GM19035 (cell line): Measurements from ENCODE around the gene FERMT2.

Source experiments
- ATAC-seq: cut with Tn5 transposase; IDR thresholded peaks from one replicate; pipeline ENCODE4 v1.9.1; 2021; ENCODE audit not compliant: unreplicated experiment

The FERMT2 gene

GRCh38 chr14:52950898-52951680 lies at the start of gene FERMT2:
TSS of gene FERMT2 (minus strand) at chr14:52951050. CDS start at chr14:52950568, 482 bp downstream.
- ATAC-seq: peak; percentile 61

GRCh38 chr14:52998376-52999015 lies 47.6 kb upstream of the FERMT2 start:
- no peak for ATAC-seq

GRCh38 chr14:52996493-52996892 lies 45.6 kb upstream of the FERMT2 start:
- no peak for ATAC-seq

- no peak for ATAC-seq
Measured at GRCh38 chr14:52995998-52996397, 45.1 kb upstream of the FERMT2 start.

GRCh38 chr14:52992236-52992870 lies 41.5 kb upstream of the FERMT2 start:
- no peak for ATAC-seq

GRCh38 chr14:52988139-52988538 lies 37.3 kb upstream of the FERMT2 start:
- no peak for ATAC-seq

- no peak for ATAC-seq
Measured at GRCh38 chr14:52987514-52987913, 36.7 kb upstream of the FERMT2 start.

- no peak for ATAC-seq
Measured at GRCh38 chr14:52987042-52987441, 36.2 kb upstream of the FERMT2 start.

- no peak for ATAC-seq
Measured at GRCh38 chr14:52977798-52978197, 26.9 kb upstream of the FERMT2 start.

GRCh38 chr14:52974406-52974805 lies 23.6 kb upstream of the FERMT2 start:
- ATAC-seq: no peak

GRCh38 chr14:52961060-52961639 lies 10.3 kb upstream of the FERMT2 start:
- ATAC-seq: peak; percentile 60

- no peak for ATAC-seq
Measured at GRCh38 chr14:52960627-52961026, 9.8 kb upstream of the FERMT2 start.

GRCh38 chr14:52954346-52955214 lies 3.7 kb upstream of the FERMT2 start:
- ATAC-seq: no peak

- ATAC-seq: no peak
Measured at GRCh38 chr14:52951681-52952554, 1.1 kb upstream of the FERMT2 start.

GRCh38 chr14:52950410-52950897 lies 396 bp downstream of the FERMT2 start:
- peak; percentile 40 for ATAC-seq

- ATAC-seq: no peak
Measured at GRCh38 chr14:52949711-52950409, 990 bp downstream of the FERMT2 start.

- no peak for ATAC-seq
Measured at GRCh38 chr14:52949249-52949648, 1.6 kb downstream of the FERMT2 start.

GRCh38 chr14:52948836-52949235 lies 2.0 kb downstream of the FERMT2 start:
- no peak for ATAC-seq

- ATAC-seq: no peak
Measured at GRCh38 chr14:52948039-52948438, 2.8 kb downstream of the FERMT2 start.
